Measurements from ENCODE around the gene PSMB7.
"Not testable (repeated sequence)": the region's sequence is repeated elsewhere in the genome, so short reads cannot be mapped to it uniquely, and the experiment has no call there.

PSMB7 gene

GRCh38 chr9:124442826-124443225 lies 27.6 kb upstream of the PSMB7 start:
- DNase-seq: no peak

GRCh38 chr9:124442379-124442778 lies 27.1 kb upstream of the PSMB7 start:
- no peak for DNase-seq

GRCh38 chr9:124441291-124441690 lies 26.0 kb upstream of the PSMB7 start:
- DNase-seq: no peak

- no peak for DNase-seq
Observed at GRCh38 chr9:124440786-124441185, 25.5 kb upstream of the PSMB7 start.

- DNase-seq: no peak
Observed at GRCh38 chr9:124439686-124440243, 24.5 kb upstream of the PSMB7 start.

GRCh38 chr9:124439086-124439485 lies 23.8 kb upstream of the PSMB7 start:
- no peak for DNase-seq

GRCh38 chr9:124438091-124438490 lies 22.8 kb upstream of the PSMB7 start:
- DNase-seq: no peak

- no peak for DNase-seq
Observed at GRCh38 chr9:124437086-124437485, 21.8 kb upstream of the PSMB7 start.

- DNase-seq: no peak
Observed at GRCh38 chr9:124436320-124436719, 21.1 kb upstream of the PSMB7 start.

- no peak for DNase-seq
Observed at GRCh38 chr9:124429530-124429867, 14.3 kb upstream of the PSMB7 start.

GRCh38 chr9:124428751-124429529 lies 13.7 kb upstream of the PSMB7 start:
- no peak for DNase-seq

GRCh38 chr9:124427281-124427680 lies 12.0 kb upstream of the PSMB7 start:
- DNase-seq: no peak

- no peak for DNase-seq
Observed at GRCh38 chr9:124426361-124426760, 11.1 kb upstream of the PSMB7 start.

GRCh38 chr9:124425733-124426132 lies 10.5 kb upstream of the PSMB7 start:
- not testable (repeated sequence) for DNase-seq

GRCh38 chr9:124423591-124423990 lies 8.3 kb upstream of the PSMB7 start:
- DNase-seq: no peak

- DNase-seq: no peak
Observed at GRCh38 chr9:124423155-124423554, 7.9 kb upstream of the PSMB7 start.

GRCh38 chr9:124420991-124421543 lies 5.8 kb upstream of the PSMB7 start:
- no peak for DNase-seq

- no peak for DNase-seq
Observed at GRCh38 chr9:124419832-124420489, 4.7 kb upstream of the PSMB7 start.

- no peak for DNase-seq
Observed at GRCh38 chr9:124415852-124416484, 726 bp upstream of the PSMB7 start.

GRCh38 chr9:124414612-124415011 lies 630 bp downstream of the PSMB7 start:
- DNase-seq: no peak

- DNase-seq: no peak
Observed at GRCh38 chr9:124412228-124412575, 3.0 kb downstream of the PSMB7 start.

GRCh38 chr9:124411514-124412227 lies 3.6 kb downstream of the PSMB7 start:
- no peak for DNase-seq

- DNase-seq: no peak
Observed at GRCh38 chr9:124410321-124410913, 4.8 kb downstream of the PSMB7 start.

Data from stimulated activated CD4-positive, alpha-beta T cell treated with anti-CD3 and anti-CD28 coated beads, Interleukin-1b, Interleukin-23, amount 100 ng/mL, for 48 hours (primary cell).